Right lobe of liver (tissue), 6 donors: ENCODE measurements around the gene SH2B2. TPM values are rescaled to one million over a fixed set of nuclear protein-coding genes. Genes with fewer than 3 reads are reported as not detected.

Experiments used
- ATAC-seq, 4 donors: fragments of 200-7000 bp; cut with Tn5 transposase; one replicate each; pipeline ENCODE4 v1.9.1; 2020; ENCODE audit warnings: mild to moderate bottlenecking in 4 of 4, moderate library complexity in 4 of 4
- DNase-seq, 3 donors: peaks; one replicate each; pipeline ENCODE4 v3.0.0-alpha.2; 2020
- H3K27ac ChIP-seq, 3 donors: fragments of 200-600 bp; one replicate each; pipeline ENCODE4 v1.8.0; 2022
- H3K27me3 ChIP-seq, 2 donors: fragments of 200-600 bp; one replicate each; pipeline ENCODE4 v1.8.0; 2022
- H3K36me3 ChIP-seq, 4 donors: fragments of 200-600 bp; sonication (generic) in 1 of 4; one replicate each; pipeline versions ENCODE4 v1.5.1 to v1.8.0; 2017 to 2022; ENCODE audit warnings: control low read depth in 1 of 4
- H3K4me1 ChIP-seq, 4 donors: fragments of 200-600 bp; sonication (generic) in 1 of 4; one replicate each; pipeline versions ENCODE4 v1.5.1 to v1.8.0; 2017 to 2022; ENCODE audit warnings: control low read depth in 1 of 4
- H3K4me3 ChIP-seq, 3 donors: fragments of 200-600 bp; one replicate each; pipeline ENCODE4 v1.8.0; 2022
- H3K9me3 ChIP-seq, 4 donors: fragments of 200-600 bp; sonication (generic) in 1 of 4; one replicate each; pipeline versions ENCODE4 v1.5.1 to v1.8.0; 2017 to 2022; ENCODE audit warnings: control low read depth in 1 of 4
- CTCF ChIP-seq, 4 donors: fragments of 200-600 bp in 3 of 4; fragments of 450-650 bp in 1 of 4; IDR thresholded peaks; one replicate each; pipeline versions ENCODE4 v1.5.1 to v1.8.0; 2016 to 2022; ENCODE audit warnings: antibody characterized with exemption in 4 of 4, mild to moderate bottlenecking in 2 of 4
- POLR2A ChIP-seq: fragments of 450-650 bp; IDR thresholded peaks from one replicate; pipeline ENCODE4 v1.6.1; 2017; ENCODE audit warnings: antibody characterized with exemption, mild to moderate bottlenecking
- WGBS: methylation state at CpG from one replicate; pipeline ENCODE4 v1.1.6; 2018; ENCODE audit warnings: low coverage, low lambda C conversion rate; ENCODE audit not compliant: insufficient coverage; ENCODE audit errors: missing lambda C conversion rate; 5-methylcytosine and 5-hydroxymethylcytosine counted together
- intact Hi-C, 2 donors: fragments of 100-400 bp; cut with DNase I; formaldehyde crosslinking; loops; one replicate each; pipeline versions ENCODE4 v1.11.2 to v1.14.1; 2022
- total RNA-seq, 6 experiments: library from RNA; depleted of rRNA in 2 of 6; stranded (reverse); fragments of >200 nt in 2 of 6; fragmentation: NEBNext Ultra II Directional in 3 of 6; extraction: Animal tissue kit (Norgen Biotek cat#: 25700) in 3 of 6; gene quantifications; one replicate each; pipeline versions ENCODE4 v1.1.0 to v1.2.4, GENCODE V29; 2016 to 2023
- donor health status: DM: no; HTN: yes; CAD: no.
- donor health status: DM: no; HTN: no; CAD: no.
- donor health status: DM: no; HTN: no; CAD: no.
- donor health status: DM: no; HTN: yes; CAD: no.
- donor health status: DM: no; HTN: yes; CAD: no.

SH2B2 gene
- total RNA-seq, 6 experiments from 2014 or later: 1.7 to 3.1 (median 2.6) TPM

- Histone ChIP-seq H3K4me3 (no peak overlapping the region), H3K36me3 (peaks cover 0 to 8% (median 0%) of the 10 kb centered on the region in 4 donors), H3K27ac (peak overlapping the region in 1 of 3 donors; percentile 57), H3K9me3 (no peaks in the 10 kb centered on the region), H3K27me3 (no peaks in the 10 kb centered on the region), H3K4me1 (peaks cover 0 to 28% (median 1%) of the 10 kb centered on the region in 4 donors)
- intact Hi-C loops: no loop called here
- WGBS: 42% methylated on average over 17 of the region's 19 CpGs
- DNase-seq (no peak), ATAC-seq (peak; percentile 38 to 68 (median 50))
- TF ChIP-seq CTCF (IDR thresholded peaks at IDR 0.05) (no peak), POLR2A (no peak)
Observed at GRCh38 chr7:102253066-102253972, 33.3 kb upstream of the SH2B2 start.

GRCh38 chr7:102253973-102254370, 32.7 kb upstream of the SH2B2 start:
- H3K9me3 ChIP-seq: no peaks in the 10 kb centered on the region
- TF ChIP-seq CTCF (IDR thresholded peaks at IDR 0.05) (no peak), POLR2A (no peak)
- ATAC-seq (no peak), DNase-seq (no peak)
- H3K27ac ChIP-seq: peak overlapping the region in 1 of 3 donors; percentile 57
- no peaks in the 10 kb centered on the region for H3K27me3 ChIP-seq
- 100% methylated on average over 2 of the region's 13 CpGs for WGBS
- H3K4me3 ChIP-seq: no peak overlapping the region
- H3K4me1 ChIP-seq: peaks cover 0 to 32% (median 1%) of the 10 kb centered on the region in 4 donors
- intact Hi-C loops: no loop called here
- peaks cover 0 to 6% (median 0%) of the 10 kb centered on the region in 4 donors for H3K36me3 ChIP-seq

GRCh38 chr7:102254521-102254920, 32.1 kb upstream of the SH2B2 start:
- TF ChIP-seq CTCF (IDR thresholded peaks at IDR 0.05) (no peak), POLR2A (no peak)
- Histone ChIP-seq H3K9me3 (no peaks in the 10 kb centered on the region), H3K4me3 (no peak overlapping the region), H3K27ac (no peak overlapping the region), H3K36me3 (peaks cover 0 to under 1% (median 0%) of the 10 kb centered on the region in 4 donors), H3K4me1 (peaks cover 0 to 32% (median 1%) of the 10 kb centered on the region in 4 donors), H3K27me3 (no peaks in the 10 kb centered on the region)
- intact Hi-C loops: no loop called here
- DNase-seq: no peak
- ATAC-seq: no peak
- 89% methylated on average over 5 of the region's 8 CpGs for WGBS

GRCh38 chr7:102255501-102255900, 31.2 kb upstream of the SH2B2 start:
- ATAC-seq (no peak), DNase-seq (no peak)
- Histone ChIP-seq H3K4me3 (no peak overlapping the region), H3K4me1 (peaks cover 0 to 32% (median 1%) of the 10 kb centered on the region in 4 donors), H3K9me3 (no peaks in the 10 kb centered on the region), H3K27ac (no peak overlapping the region), H3K27me3 (no peaks in the 10 kb centered on the region), H3K36me3 (no peaks in the 10 kb centered on the region)
- 95% methylated on average over 7 of the region's 7 CpGs for WGBS
- intact Hi-C loops: no loop called here
- TF ChIP-seq CTCF (IDR thresholded peaks at IDR 0.05): no peak
- TF ChIP-seq POLR2A: no peak
